ENCODE data around the gene LOX.

The LOX gene

GRCh38 chr5:122078116-122079110 is at the start of gene LOX:
TSS of gene LOX (minus strand) at chr5:122078259. CDS start at chr5:122077985, 274 bp downstream.
- ChIA-PET CTCF (interaction anchor here (1.1 to 5.1 kb wide), 7 partner anchors 9 to 106 kb away, joined by 4 to 82 read pairs (median 26); no protein-coding TSS in a partner anchor), POLR2A (interaction anchor here (0.7 to 3.8 kb wide), 20 partner anchors 10 to 117 kb away, joined by 3 to 60 read pairs (median 8); partner anchors contain the start of gene SRFBP1)
- DNase-seq (ENCODE audit: low read depth, low spot score) = peak; percentile 98
- TF ChIP-seq CTCF (IDR thresholded peaks at IDR 0.05; ENCODE audit: insufficient read depth, low read length, missing control alignments) = no peak
- peak within 1 kb of the TSS; percentile 90 for H3K4me3 ChIP-seq (ENCODE audit: low read depth, low read length)

- H3K4me3 ChIP-seq (ENCODE audit: low read depth, low read length) = peak overlapping the region; percentile 40
- POLR2A ChIA-PET = interaction anchor here (0.6 to 1.8 kb wide), 12 partner anchors 13 to 158 kb away, joined by 3 to 12 read pairs (median 4); partner anchors contain the start of gene LOX
- no peak for DNase-seq (ENCODE audit: low read depth, low spot score)
- CTCF ChIA-PET = interaction anchor here (0.9 to 4.3 kb wide), 13 partner anchors 13 to 52 kb away, joined by 3 to 27 read pairs (median 5); no protein-coding TSS in a partner anchor
- TF ChIP-seq CTCF (IDR thresholded peaks at IDR 0.05; ENCODE audit: insufficient read depth, low read length, missing control alignments) = no peak
These were observed 48.8 kb upstream of the LOX start for GRCh38 chr5:122126756-122127321.

GRCh38 chr5:122126177-122126755 is 48.2 kb upstream of the LOX start:
- ChIA-PET POLR2A (interaction anchor here (0.6 to 1.7 kb wide), 11 partner anchors 14 to 157 kb away, joined by 3 to 12 read pairs (median 3); partner anchors contain the start of gene LOX), CTCF (interaction anchor here (0.9 to 4.3 kb wide), 12 partner anchors 14 to 51 kb away, joined by 3 to 27 read pairs (median 6); no protein-coding TSS in a partner anchor)
- TF ChIP-seq CTCF (IDR thresholded peaks at IDR 0.05; ENCODE audit: insufficient read depth, low read length, missing control alignments) = no peak
- no peak overlapping the region for H3K4me3 ChIP-seq (ENCODE audit: low read depth, low read length)
- no peak for DNase-seq (ENCODE audit: low read depth, low spot score)

GRCh38 chr5:122124766-122125165 is 46.7 kb upstream of the LOX start:
- DNase-seq (ENCODE audit: low read depth, low spot score) = no peak
- ChIA-PET CTCF (interaction anchor here (0.8 to 1.1 kb wide), 2 partner anchors 23 to 31 kb away, joined by 3 to 4 read pairs; no protein-coding TSS in a partner anchor), POLR2A (no interaction called here)
- no peak for TF ChIP-seq CTCF (IDR thresholded peaks at IDR 0.05; ENCODE audit: insufficient read depth, low read length, missing control alignments)
- no peak overlapping the region for H3K4me3 ChIP-seq (ENCODE audit: low read depth, low read length)

GRCh38 chr5:122121479-122122465 is 43.7 kb upstream of the LOX start:
- H3K4me3 ChIP-seq (ENCODE audit: low read depth, low read length) = no peak overlapping the region
- TF ChIP-seq CTCF (IDR thresholded peaks at IDR 0.05; ENCODE audit: insufficient read depth, low read length, missing control alignments) = no peak
- ChIA-PET POLR2A (no interaction called here), CTCF (interaction anchor here (0.7 to 2.1 kb wide), 3 partner anchors 19 to 44 kb away, joined by 3 to 14 read pairs (median 4); partner anchors contain the start of gene LOX)
- no peak for DNase-seq (ENCODE audit: low read depth, low spot score)

All from AG04449 (cell line).